ENCODE data around the gene VDR. TPM values are rescaled to one million over a fixed set of nuclear protein-coding genes. Genes with fewer than 3 reads are reported as not detected.

VDR gene
- total RNA-seq, 1 experiment from 2014 or later, result 9.5 TPM

DNA sequence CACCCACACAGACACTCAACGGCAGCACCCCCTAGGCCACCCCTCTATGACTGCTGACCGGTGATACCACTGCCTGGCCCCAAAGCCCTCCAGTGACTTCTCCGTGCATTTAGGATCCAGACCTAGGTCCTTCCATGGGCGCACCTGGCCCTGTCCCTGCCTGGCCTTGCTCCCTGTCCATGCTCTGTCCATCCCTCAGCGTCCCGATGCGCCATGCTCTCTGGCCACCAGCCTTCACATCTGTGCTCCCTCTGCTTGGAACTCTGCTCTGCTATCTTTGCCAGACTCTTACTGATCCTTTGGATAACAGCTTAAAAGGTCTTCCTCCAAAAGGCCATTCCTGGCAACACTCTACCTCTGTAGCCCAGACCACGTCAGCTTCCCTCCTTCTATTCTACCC is 59.7 kb downstream of the VDR start:
- Histone ChIP-seq H3K4me2 (ENCODE audit: low read length) (no peak overlapping the region), H3K4me1 (ENCODE audit: control insufficient read depth in 1 of 2, insufficient read depth in 2 of 2, low read length in 2 of 2) (peaks cover 0 to 10% of the 10 kb centered on the region in 2 experiments; a peak in 1 of 4 replicates), H4K20me1 (ENCODE audit: insufficient read depth) (no peaks in the 10 kb centered on the region), H3K79me2 (ENCODE audit: insufficient read depth, low read length) (no peaks in the 10 kb centered on the region), H3K4me3 (replicated peaks in 1 of 2; ENCODE audit: low read depth in 1 of 2, low read length in 2 of 2) (no peak overlapping the region), H3K36me3 (ENCODE audit: control insufficient read depth in 1 of 2, insufficient read depth in 2 of 2, low read length in 2 of 2) (no peaks in the 10 kb centered on the region), H3K27me3 (ENCODE audit: insufficient read depth, low read length) (no peaks in the 10 kb centered on the region), H3K9ac (ENCODE audit: low read length) (no peak overlapping the region), H2AFZ (ENCODE audit: low read depth, low read length, poor library complexity, severe bottlenecking) (no peak overlapping the region), H3K9me2 (ENCODE audit: insufficient read depth) (no peaks in the 10 kb centered on the region), H3K9me3 (ENCODE audit: control insufficient read depth in 1 of 2, insufficient read depth in 1 of 2, low read depth in 1 of 2, low read length in 2 of 2) (no peaks in the 10 kb centered on the region), H3K27ac (ENCODE audit: low read depth, low read length) (no peak overlapping the region)
- no peak for TF ChIP-seq SRF (IDR thresholded peaks at IDR 0.05; ENCODE audit: low read depth)
- no peak for TF ChIP-seq EZH2 (IDR thresholded peaks at IDR 0.05)
- TF ChIP-seq YY1 (IDR thresholded peaks at IDR 0.05; ENCODE audit: extremely low read depth, insufficient replicate concordance, low read depth, low read length), result no peak
- no peak for TF ChIP-seq EGR1 (IDR thresholded peaks at IDR 0.05; ENCODE audit: low read depth)
- TF ChIP-seq ZFX (IDR thresholded peaks at IDR 0.05), result no peak
- no peak for TF ChIP-seq CBX3 (IDR thresholded peaks at IDR 0.05; ENCODE audit: low read depth)
- TF ChIP-seq, protein P1, sequence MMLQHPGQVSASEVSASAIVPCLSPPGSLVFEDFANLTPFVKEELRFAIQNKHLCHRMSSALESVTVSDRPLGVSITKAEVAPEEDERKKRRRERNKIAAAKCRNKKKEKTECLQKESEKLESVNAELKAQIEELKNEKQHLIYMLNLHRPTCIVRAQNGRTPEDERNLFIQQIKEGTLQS (IDR thresholded peaks at IDR 0.05), result no peak
- no peak for TF ChIP-seq RAD21 (IDR thresholded peaks at IDR 0.05; ENCODE audit: low read depth)
- TF ChIP-seq, protein P2, sequence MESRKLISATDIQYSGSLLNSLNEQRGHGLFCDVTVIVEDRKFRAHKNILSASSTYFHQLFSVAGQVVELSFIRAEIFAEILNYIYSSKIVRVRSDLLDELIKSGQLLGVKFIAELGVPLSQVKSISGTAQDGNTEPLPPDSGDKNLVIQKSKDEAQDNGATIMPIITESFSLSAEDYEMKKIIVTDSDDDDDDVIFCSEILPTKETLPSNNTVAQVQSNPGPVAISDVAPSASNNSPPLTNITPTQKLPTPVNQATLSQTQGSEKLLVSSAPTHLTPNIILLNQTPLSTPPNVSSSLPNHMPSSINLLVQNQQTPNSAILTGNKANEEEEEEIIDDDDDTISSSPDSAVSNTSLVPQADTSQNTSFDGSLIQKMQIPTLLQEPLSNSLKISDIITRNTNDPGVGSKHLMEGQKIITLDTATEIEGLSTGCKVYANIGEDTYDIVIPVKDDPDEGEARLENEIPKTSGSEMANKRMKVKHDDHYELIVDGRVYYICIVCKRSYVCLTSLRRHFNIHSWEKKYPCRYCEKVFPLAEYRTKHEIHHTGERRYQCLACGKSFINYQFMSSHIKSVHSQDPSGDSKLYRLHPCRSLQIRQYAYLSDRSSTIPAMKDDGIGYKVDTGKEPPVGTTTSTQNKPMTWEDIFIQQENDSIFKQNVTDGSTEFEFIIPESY (IDR thresholded peaks at IDR 0.05; ENCODE audit: extremely low read depth, insufficient replicate concordance, low read length), result no peak
- no peak for TF ChIP-seq ELF1 (IDR thresholded peaks at IDR 0.05; ENCODE audit: borderline replicate concordance, low read depth)
- TF ChIP-seq, protein P3, sequence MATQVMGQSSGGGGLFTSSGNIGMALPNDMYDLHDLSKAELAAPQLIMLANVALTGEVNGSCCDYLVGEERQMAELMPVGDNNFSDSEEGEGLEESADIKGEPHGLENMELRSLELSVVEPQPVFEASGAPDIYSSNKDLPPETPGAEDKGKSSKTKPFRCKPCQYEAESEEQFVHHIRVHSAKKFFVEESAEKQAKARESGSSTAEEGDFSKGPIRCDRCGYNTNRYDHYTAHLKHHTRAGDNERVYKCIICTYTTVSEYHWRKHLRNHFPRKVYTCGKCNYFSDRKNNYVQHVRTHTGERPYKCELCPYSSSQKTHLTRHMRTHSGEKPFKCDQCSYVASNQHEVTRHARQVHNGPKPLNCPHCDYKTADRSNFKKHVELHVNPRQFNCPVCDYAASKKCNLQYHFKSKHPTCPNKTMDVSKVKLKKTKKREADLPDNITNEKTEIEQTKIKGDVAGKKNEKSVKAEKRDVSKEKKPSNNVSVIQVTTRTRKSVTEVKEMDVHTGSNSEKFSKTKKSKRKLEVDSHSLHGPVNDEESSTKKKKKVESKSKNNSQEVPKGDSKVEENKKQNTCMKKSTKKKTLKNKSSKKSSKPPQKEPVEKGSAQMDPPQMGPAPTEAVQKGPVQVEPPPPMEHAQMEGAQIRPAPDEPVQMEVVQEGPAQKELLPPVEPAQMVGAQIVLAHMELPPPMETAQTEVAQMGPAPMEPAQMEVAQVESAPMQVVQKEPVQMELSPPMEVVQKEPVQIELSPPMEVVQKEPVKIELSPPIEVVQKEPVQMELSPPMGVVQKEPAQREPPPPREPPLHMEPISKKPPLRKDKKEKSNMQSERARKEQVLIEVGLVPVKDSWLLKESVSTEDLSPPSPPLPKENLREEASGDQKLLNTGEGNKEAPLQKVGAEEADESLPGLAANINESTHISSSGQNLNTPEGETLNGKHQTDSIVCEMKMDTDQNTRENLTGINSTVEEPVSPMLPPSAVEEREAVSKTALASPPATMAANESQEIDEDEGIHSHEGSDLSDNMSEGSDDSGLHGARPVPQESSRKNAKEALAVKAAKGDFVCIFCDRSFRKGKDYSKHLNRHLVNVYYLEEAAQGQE (IDR thresholded peaks at IDR 0.05; ENCODE audit: low read depth), result no peak
- TF ChIP-seq JUND (IDR thresholded peaks at IDR 0.05), result no peak
- TF ChIP-seq ZNF274 (IDR thresholded peaks at IDR 0.05; ENCODE audit: low read depth, low read length), result no peak
- TF ChIP-seq EZH2phosphoT487 (IDR thresholded peaks at IDR 0.05; ENCODE audit: borderline replicate concordance), result no peak
- no peak for TF ChIP-seq TCF7L2 (IDR thresholded peaks at IDR 0.05; ENCODE audit: borderline replicate concordance, extremely low read depth, insufficient read depth, insufficient read length)
- no peak for TF ChIP-seq FOSL1 (IDR thresholded peaks at IDR 0.05; ENCODE audit: low read depth)
- ATAC-seq (no peak), DNase-seq (ENCODE audit: low read depth, low spot score) (no peak)
- ChIA-PET CTCF (no interaction called here), RAD21 (ENCODE audit: low non-redundant PET in 1 of 2, low total read pairs in 2 of 2, uncharacterized antibody in 2 of 2, unreplicated experiment in 2 of 2) (no interaction called here), POLR2A (no interaction called here)
- no TSS peak for BruUV-seq (replicated peaks)
- intact Hi-C loops (cut with micrococcal nuclease), result no loop called here

Data from HCT116 (cell line).